Adipocyte (in vitro differentiated cells): ENCODE results near the gene MAFG.
"Not testable (repeated sequence)": the region's sequence is repeated elsewhere in the genome, so short reads cannot be mapped to it uniquely, and the experiment has no call there.

Source experiments
- DNase-seq: peaks from one replicate; pipeline ENCODE4 v3.0.0-alpha.2; 2015; ENCODE audit warnings: low read depth
- H3K27me3 ChIP-seq: replicated peaks from 2 replicates; pipeline ENCODE4 v1.7.0; 2013; ENCODE audit warnings: mild to moderate bottlenecking, low read length, moderate library complexity; ENCODE audit not compliant: control insufficient read depth, insufficient read depth
- H3K36me3 ChIP-seq: 2 replicates; pipeline ENCODE4 v1.7.0; 2013; ENCODE audit warnings: low read length, mild to moderate bottlenecking, moderate library complexity; ENCODE audit not compliant: control insufficient read depth, insufficient read depth, severe bottlenecking
- H3K4me1 ChIP-seq: 2 replicates; pipeline ENCODE4 v1.7.0; 2013; ENCODE audit warnings: mild to moderate bottlenecking, low read length, moderate library complexity; ENCODE audit not compliant: control insufficient read depth, insufficient read depth
- H3K4me3 ChIP-seq: 2 replicates; pipeline ENCODE4 v1.7.0; 2013; ENCODE audit warnings: mild to moderate bottlenecking, low read length, moderate library complexity
- H3K9ac ChIP-seq: 2 replicates; pipeline ENCODE4 v1.7.0; 2013; ENCODE audit warnings: mild to moderate bottlenecking, low read length, moderate library complexity
- H3K9me3 ChIP-seq: 2 replicates; pipeline ENCODE4 v1.7.0; 2013; ENCODE audit warnings: mild to moderate bottlenecking, low read length, moderate library complexity; ENCODE audit not compliant: control insufficient read depth

MAFG gene

GRCh38 chr17:81923302-81924260, 4.0 kb downstream of the MAFG start:
- Histone ChIP-seq H3K4me1 (peaks cover 37% of the 10 kb centered on the region), H3K9me3 (no peaks in the 10 kb centered on the region), H3K36me3 (peaks cover 14% of the 10 kb centered on the region), H3K4me3 (peak overlapping the region; percentile 76), H3K9ac (peak overlapping the region; percentile 79), H3K27me3 (no peaks in the 10 kb centered on the region)
- DNase-seq, result peak; percentile 86

- Histone ChIP-seq H3K9ac (no peak overlapping the region), H3K9me3 (no peaks in the 10 kb centered on the region), H3K27me3 (no peaks in the 10 kb centered on the region), H3K36me3 (peaks cover 14% of the 10 kb centered on the region), H3K4me1 (peaks cover 37% of the 10 kb centered on the region), H3K4me3 (peak overlapping the region; percentile 76)
- DNase-seq, result no peak
Observed at GRCh38 chr17:81922566-81923301, 4.8 kb downstream of the MAFG start.

GRCh38 chr17:81921996-81922565, 5.5 kb downstream of the MAFG start:
- DNase-seq, result no peak
- H3K4me1 ChIP-seq, result peaks cover 39% of the 10 kb centered on the region
- no peak overlapping the region for H3K4me3 ChIP-seq
- H3K27me3 ChIP-seq, result no peaks in the 10 kb centered on the region
- H3K9me3 ChIP-seq, result no peaks in the 10 kb centered on the region
- H3K9ac ChIP-seq, result no peak overlapping the region
- peaks cover 14% of the 10 kb centered on the region for H3K36me3 ChIP-seq

DNA sequence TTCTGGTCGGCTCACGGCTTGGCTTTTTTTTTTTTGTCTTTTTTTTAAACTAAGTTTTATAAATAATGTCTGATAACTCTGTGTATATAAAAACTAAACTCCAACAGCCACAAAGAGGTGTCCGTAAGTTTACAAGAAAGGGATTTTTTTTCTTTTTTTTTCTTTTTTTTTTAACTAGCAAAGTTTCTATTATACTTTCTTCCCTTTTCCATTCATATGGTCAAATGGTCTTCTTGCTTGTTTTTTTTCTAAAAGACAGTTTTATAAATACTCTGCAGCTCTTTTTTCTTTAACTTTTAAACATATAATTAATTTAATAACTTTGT, 6.0 kb downstream of the MAFG start:
- no peak overlapping the region for H3K4me3 ChIP-seq
- no peaks in the 10 kb centered on the region for H3K27me3 ChIP-seq
- H3K36me3 ChIP-seq, result peaks cover 14% of the 10 kb centered on the region
- H3K9ac ChIP-seq, result no peak overlapping the region
- H3K4me1 ChIP-seq, result peaks cover 45% of the 10 kb centered on the region
- DNase-seq, result no peak
- no peaks in the 10 kb centered on the region for H3K9me3 ChIP-seq

DNA sequence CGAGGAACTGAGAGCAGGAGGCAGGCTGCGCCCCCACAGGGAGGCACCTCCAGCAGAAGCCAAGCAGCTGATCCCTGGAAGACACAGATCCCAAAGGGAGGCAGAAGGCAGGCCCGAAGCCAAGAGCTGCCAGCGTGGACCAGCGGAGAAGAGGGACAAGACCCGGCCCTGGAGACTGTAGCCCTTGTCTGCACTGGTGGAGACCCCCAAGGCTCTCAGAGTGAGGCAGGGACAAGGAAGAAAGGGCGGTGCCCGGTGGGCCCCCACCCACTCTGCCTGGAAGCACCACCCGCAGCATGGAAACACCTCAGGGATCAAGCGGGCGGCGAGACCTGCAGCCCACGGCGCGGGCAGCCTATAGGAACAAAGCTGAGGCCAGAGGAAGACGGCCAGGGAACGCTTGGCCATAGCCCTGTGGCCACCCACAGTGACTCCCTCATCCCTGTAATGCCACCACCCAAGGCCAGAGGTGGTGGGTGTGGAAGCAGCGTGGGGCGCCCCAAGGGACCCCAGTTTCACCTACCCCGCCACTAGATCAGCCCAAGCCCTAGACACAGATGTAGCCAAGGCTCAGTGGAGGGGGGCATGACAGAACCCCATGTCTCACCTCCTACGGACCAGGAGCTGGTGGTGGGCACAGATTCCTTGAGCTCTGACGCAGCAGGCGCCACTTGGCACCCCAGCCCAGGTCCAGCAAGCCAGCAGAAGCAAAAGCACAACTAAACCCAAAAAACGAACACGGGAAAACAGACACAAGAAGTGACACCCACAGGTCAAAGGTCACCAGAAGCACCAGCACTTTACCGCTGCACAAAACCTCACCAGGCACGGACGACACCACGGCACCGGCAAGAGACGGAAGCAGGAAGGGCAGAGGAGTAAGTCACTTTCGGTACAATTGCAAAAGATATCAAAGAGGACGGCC, 6.7 kb downstream of the MAFG start:
- Histone ChIP-seq H3K36me3 (peaks cover 14% of the 10 kb centered on the region), H3K27me3 (no peaks in the 10 kb centered on the region), H3K4me3 (no peak overlapping the region), H3K9me3 (no peaks in the 10 kb centered on the region), H3K9ac (peak overlapping the region; percentile 26), H3K4me1 (peaks cover 46% of the 10 kb centered on the region)
- no peak for DNase-seq

DNA sequence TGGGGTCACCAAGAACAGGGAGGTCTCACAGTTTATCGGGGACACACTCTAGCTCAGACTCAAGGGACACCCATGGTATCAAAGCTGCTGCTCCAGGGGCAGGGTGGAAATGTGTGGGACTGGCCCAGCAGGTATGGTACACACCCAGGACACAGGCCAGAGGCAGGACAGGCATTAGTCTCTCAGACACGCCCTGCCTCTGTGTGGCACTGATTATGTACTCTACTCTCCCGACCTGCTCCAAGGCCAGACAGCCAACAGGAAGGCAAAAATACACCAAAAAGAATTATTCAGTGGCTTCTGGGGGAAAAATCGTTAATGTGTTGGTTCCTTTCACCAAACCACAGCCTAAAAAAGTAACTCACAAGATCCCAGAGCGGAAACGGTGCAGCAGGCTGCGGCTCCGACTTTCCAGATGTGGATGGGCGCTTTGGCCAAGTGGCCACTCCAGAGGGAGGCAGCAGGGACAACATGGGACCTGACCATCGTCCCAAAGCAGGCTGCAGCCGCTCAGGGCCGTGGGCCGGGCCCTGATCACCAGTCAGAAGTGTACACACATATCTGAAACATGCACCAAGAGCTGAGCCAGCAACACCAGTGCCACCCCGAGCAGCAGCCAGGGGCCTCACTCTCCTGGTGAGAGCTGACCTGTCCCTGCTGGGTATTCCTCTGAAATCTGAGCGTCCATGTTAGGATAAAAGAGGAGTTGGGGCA, 8.5 kb downstream of the MAFG start:
- no peak overlapping the region for H3K4me3 ChIP-seq
- no peak for DNase-seq
- H3K4me1 ChIP-seq, result peaks cover 34% of the 10 kb centered on the region
- H3K27me3 ChIP-seq, result no peaks in the 10 kb centered on the region
- no peak overlapping the region for H3K9ac ChIP-seq
- peaks cover 32% of the 10 kb centered on the region for H3K36me3 ChIP-seq
- H3K9me3 ChIP-seq, result no peaks in the 10 kb centered on the region

DNA sequence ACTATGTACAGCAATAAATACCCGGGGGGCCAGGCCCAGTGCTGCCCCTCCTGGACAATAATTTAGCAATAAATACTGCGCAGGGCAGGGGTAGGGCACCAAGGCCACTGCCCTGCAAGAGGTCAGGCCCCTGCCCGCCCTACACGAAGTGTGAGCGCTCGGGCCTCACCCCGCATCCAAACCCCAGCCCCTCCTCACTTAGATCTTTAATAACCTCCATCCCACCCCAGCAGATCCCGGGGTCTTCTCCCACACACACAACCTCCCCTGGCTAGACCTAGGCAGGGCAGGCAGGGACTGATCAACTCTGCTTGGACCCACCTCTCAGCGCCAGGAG, 9.2 kb downstream of the MAFG start:
- H3K36me3 ChIP-seq, result peaks cover 39% of the 10 kb centered on the region
- not testable (repeated sequence) for H3K9ac ChIP-seq, H3K4me3 ChIP-seq

GRCh38 chr17:81917565-81918332, 9.8 kb downstream of the MAFG start, which contains the start of gene SIRT7:
Gene SIRT7, minus strand, starts transcription at chr17:81918176. Its CDS starts 45 bp downstream, at chr17:81918131.
- peaks cover 23% of the 10 kb centered on the region for H3K4me1 ChIP-seq
- H3K27me3 ChIP-seq, result no peaks in the 10 kb centered on the region
- H3K4me3 ChIP-seq, result peak within 1 kb of the TSS; percentile 78
- peak within 1 kb of the TSS; percentile 81 for H3K9ac ChIP-seq
- peak; percentile 87 for DNase-seq
- H3K36me3 ChIP-seq, result peaks cover 45% of the 10 kb centered on the region
- H3K9me3 ChIP-seq, result no peaks in the 10 kb centered on the region

More for the DNA sequence above, 9.2 kb downstream of the MAFG start:
- not testable (repeated sequence) for DNase-seq, H3K9me3 ChIP-seq, H3K27me3 ChIP-seq
- H3K4me1 ChIP-seq, result peaks cover 27% of the 10 kb centered on the region

DNA sequence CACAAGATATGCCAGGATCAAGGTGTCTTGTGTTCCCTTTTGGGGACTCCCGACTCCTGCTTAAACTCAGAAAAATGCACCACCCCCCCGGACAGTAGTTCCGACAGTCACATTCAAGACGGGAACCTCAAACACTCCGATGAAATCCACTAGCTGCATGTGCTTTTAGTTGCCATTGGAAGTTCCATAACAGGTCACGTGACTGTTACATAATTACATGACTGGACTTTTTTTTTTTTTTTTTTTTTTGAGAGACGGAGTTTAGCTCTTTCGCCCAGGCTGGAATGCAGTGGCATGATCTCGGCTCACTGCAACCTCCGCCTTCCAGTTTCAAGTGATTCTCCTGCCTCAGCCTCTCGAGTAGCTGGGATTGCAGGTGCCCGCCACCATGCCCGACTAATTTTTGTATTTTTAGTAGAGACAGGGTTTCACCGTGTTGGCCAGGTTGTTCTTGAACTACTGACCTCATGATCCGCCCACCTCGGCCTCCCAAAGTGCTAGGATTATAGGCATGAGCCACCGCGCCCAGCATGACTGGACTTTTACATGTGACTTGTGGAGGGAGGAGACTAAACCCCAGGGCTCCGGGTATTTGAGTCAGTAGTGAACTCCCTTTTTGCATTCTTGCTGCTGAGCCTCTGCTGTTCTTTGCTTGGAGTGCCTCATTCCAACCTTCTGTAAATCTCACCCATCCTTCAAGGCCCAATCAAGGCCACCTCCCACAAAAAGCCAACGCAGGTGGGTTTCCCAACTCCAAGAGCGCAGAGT, 11.1 kb downstream of the MAFG start:
- H3K27me3 ChIP-seq, result no peaks in the 10 kb centered on the region
- DNase-seq, result peak; percentile 46
- no peaks in the 10 kb centered on the region for H3K9me3 ChIP-seq
- H3K36me3 ChIP-seq, result peaks cover 44% of the 10 kb centered on the region
- H3K9ac ChIP-seq, result peak overlapping the region; percentile 81
- peak overlapping the region; percentile 78 for H3K4me3 ChIP-seq
- H3K4me1 ChIP-seq, result peaks cover 19% of the 10 kb centered on the region
